Middle frontal gyrus (tissue), 1 donor: ENCODE measurements around the gene CYP4F11.
"Not testable (repeated sequence)": the region's sequence is repeated elsewhere in the genome, so short reads cannot be mapped to it uniquely, and the experiment has no call there.

Experiments
- DNase-seq: peaks from one replicate; pipeline ENCODE4 v3.0.0-alpha.2; 2015; ENCODE audit warnings: low spot score; ENCODE audit errors: extremely low spot score

CYP4F11 gene

GRCh38 chr19:15923702-15924101 lies 10.6 kb downstream of the CYP4F11 start:
- no peak for DNase-seq

GRCh38 chr19:15922021-15922420 lies 12.3 kb downstream of the CYP4F11 start:
- DNase-seq = no peak

GRCh38 chr19:15919243-15919642 lies 15.1 kb downstream of the CYP4F11 start:
- DNase-seq = no peak

- DNase-seq = no peak
Measured at GRCh38 chr19:15915109-15915508, 19.2 kb downstream of the CYP4F11 start.

- no peak for DNase-seq
Measured at GRCh38 chr19:15913830-15914229, 20.5 kb downstream of the CYP4F11 start.

GRCh38 chr19:15913384-15913783 lies 20.9 kb downstream of the CYP4F11 start:
- DNase-seq = no peak

- no peak for DNase-seq
Measured at GRCh38 chr19:15911599-15912235, 22.6 kb downstream of the CYP4F11 start.

GRCh38 chr19:15905026-15905425 lies 29.3 kb downstream of the CYP4F11 start:
- no peak for DNase-seq

- DNase-seq = not testable (repeated sequence)
Measured at GRCh38 chr19:15902898-15903297, 31.4 kb downstream of the CYP4F11 start.

GRCh38 chr19:15902254-15902653 lies 32.1 kb downstream of the CYP4F11 start:
- DNase-seq = no peak

- no peak for DNase-seq
Measured at GRCh38 chr19:15900504-15900903, 33.8 kb downstream of the CYP4F11 start.

- not testable (repeated sequence) for DNase-seq
Measured at GRCh38 chr19:15900032-15900431, 34.3 kb downstream of the CYP4F11 start.

- DNase-seq = not testable (repeated sequence)
Measured at GRCh38 chr19:15899561-15899960, 34.8 kb downstream of the CYP4F11 start.

- DNase-seq = no peak
Measured at GRCh38 chr19:15897738-15898276, 36.5 kb downstream of the CYP4F11 start, which contains the start of gene CYP4F2. CYP4F2 (minus strand) TSS chr19:15898074; CDS start chr19:15897611, 463 bp downstream.

- DNase-seq = no peak
Measured at GRCh38 chr19:15897026-15897737, 37.1 kb downstream of the CYP4F11 start.

- no peak for DNase-seq
Measured at GRCh38 chr19:15895876-15896430, 38.4 kb downstream of the CYP4F11 start.

GRCh38 chr19:15894359-15894758 lies 40.0 kb downstream of the CYP4F11 start:
- no peak for DNase-seq

GRCh38 chr19:15893477-15893876 lies 40.9 kb downstream of the CYP4F11 start:
- DNase-seq = no peak

GRCh38 chr19:15892012-15892411 lies 42.3 kb downstream of the CYP4F11 start:
- DNase-seq = no peak

- DNase-seq = no peak
Measured at GRCh38 chr19:15891434-15891833, 42.9 kb downstream of the CYP4F11 start.

GRCh38 chr19:15889339-15889738 lies 45.0 kb downstream of the CYP4F11 start:
- not testable (repeated sequence) for DNase-seq

GRCh38 chr19:15885919-15886318 lies 48.4 kb downstream of the CYP4F11 start:
- no peak for DNase-seq
